ENCODE results near the gene HACD2.

HACD2 gene

GRCh38 chr3:123518892-123519485 lies 65.9 kb downstream of the HACD2 start:
- TF ChIP-seq, protein P1, sequence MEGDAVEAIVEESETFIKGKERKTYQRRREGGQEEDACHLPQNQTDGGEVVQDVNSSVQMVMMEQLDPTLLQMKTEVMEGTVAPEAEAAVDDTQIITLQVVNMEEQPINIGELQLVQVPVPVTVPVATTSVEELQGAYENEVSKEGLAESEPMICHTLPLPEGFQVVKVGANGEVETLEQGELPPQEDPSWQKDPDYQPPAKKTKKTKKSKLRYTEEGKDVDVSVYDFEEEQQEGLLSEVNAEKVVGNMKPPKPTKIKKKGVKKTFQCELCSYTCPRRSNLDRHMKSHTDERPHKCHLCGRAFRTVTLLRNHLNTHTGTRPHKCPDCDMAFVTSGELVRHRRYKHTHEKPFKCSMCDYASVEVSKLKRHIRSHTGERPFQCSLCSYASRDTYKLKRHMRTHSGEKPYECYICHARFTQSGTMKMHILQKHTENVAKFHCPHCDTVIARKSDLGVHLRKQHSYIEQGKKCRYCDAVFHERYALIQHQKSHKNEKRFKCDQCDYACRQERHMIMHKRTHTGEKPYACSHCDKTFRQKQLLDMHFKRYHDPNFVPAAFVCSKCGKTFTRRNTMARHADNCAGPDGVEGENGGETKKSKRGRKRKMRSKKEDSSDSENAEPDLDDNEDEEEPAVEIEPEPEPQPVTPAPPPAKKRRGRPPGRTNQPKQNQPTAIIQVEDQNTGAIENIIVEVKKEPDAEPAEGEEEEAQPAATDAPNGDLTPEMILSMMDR (IDR thresholded peaks at IDR 0.05; ENCODE audit: low read depth, low read length, missing control alignments): no peak
- no peak for DNase-seq (ENCODE audit: low read depth)
- H3K4me3 ChIP-seq (ENCODE audit: low read depth, low read length): no peak overlapping the region
- in situ Hi-C loops (cut with HindIII; ENCODE audit: low sequenced_read_pairs): no loop called here

- DNase-seq (ENCODE audit: low read depth): no peak
- no peak overlapping the region for H3K4me3 ChIP-seq (ENCODE audit: low read depth, low read length)
- TF ChIP-seq, protein P1 (IDR thresholded peaks at IDR 0.05; ENCODE audit: low read depth, low read length, missing control alignments): no peak
- in situ Hi-C loops (cut with HindIII; ENCODE audit: low sequenced_read_pairs): no loop called here
Measured at GRCh38 chr3:123511726-123512125, 73.1 kb downstream of the HACD2 start.

GRCh38 chr3:123511084-123511483 lies 73.8 kb downstream of the HACD2 start:
- no peak for DNase-seq (ENCODE audit: low read depth)
- in situ Hi-C loops (cut with HindIII; ENCODE audit: low sequenced_read_pairs): no loop called here
- TF ChIP-seq, protein P1 (IDR thresholded peaks at IDR 0.05; ENCODE audit: low read depth, low read length, missing control alignments): no peak
- no peak overlapping the region for H3K4me3 ChIP-seq (ENCODE audit: low read depth, low read length)

DNA sequence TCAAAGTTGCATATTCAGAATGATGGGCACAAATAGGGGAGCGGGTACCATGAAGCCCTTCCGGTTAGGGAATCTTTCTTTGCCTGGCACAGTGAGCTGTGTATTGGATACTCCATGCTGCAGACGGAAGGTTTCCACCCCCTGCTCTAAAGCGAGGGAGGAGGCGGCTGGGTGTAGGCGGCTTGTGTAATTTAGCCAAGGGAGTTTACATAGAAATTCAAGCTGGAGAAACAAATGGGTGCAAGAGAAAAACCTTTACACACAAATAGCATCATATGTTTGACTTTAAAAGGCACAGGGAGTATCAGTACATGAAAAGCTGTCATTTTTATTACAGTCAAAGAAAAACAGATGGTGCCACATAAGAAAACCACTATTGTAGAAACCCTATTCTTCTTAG lies 76.7 kb downstream of the HACD2 start:
- DNase-seq (ENCODE audit: low read depth): no peak
- TF ChIP-seq, protein P1 (IDR thresholded peaks at IDR 0.05; ENCODE audit: low read depth, low read length, missing control alignments): no peak
- in situ Hi-C loops (cut with HindIII; ENCODE audit: low sequenced_read_pairs): no loop called here
- H3K4me3 ChIP-seq (ENCODE audit: low read depth, low read length): no peak overlapping the region

DNA sequence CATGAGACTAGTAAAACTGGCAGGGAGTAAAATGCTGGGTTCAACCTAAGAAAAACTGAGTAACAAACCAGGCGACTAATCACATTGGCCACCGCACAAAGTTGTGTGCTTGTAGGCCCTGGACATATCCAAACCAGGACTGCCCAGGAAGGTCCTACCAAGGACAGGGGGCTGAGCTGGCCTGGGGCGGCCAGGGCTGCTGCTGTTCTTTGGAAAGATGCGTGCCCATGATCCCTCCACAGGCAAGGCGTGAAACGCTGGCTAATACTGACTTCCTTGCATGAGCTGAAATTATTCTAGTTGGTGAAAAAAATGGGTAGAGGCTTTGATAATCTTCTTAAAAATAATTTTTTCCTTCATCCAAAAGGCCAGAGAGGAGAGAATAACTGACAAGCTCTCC lies 79.0 kb downstream of the HACD2 start:
- H3K4me3 ChIP-seq (ENCODE audit: low read depth, low read length): no peak overlapping the region
- in situ Hi-C loops (cut with HindIII; ENCODE audit: low sequenced_read_pairs): no loop called here
- no peak for DNase-seq (ENCODE audit: low read depth)
- TF ChIP-seq, protein P1 (IDR thresholded peaks at IDR 0.05; ENCODE audit: low read depth, low read length, missing control alignments): no peak

- TF ChIP-seq, protein P1 (IDR thresholded peaks at IDR 0.05; ENCODE audit: low read depth, low read length, missing control alignments): no peak
- no peak overlapping the region for H3K4me3 ChIP-seq (ENCODE audit: low read depth, low read length)
Measured at GRCh38 chr3:123503203-123503602, 81.7 kb downstream of the HACD2 start.

More at GRCh38 chr3:123503203-123503602, 81.7 kb downstream of the HACD2 start:
- DNase-seq (ENCODE audit: low read depth): no peak
- in situ Hi-C loops (cut with HindIII; ENCODE audit: low sequenced_read_pairs): no loop called here

Data from astrocyte of the cerebellum (primary cell).